Caco-2 (cell line): ENCODE measurements around the gene A1BG. TPM values are rescaled to one million over a fixed set of nuclear protein-coding genes. Genes with fewer than 3 reads are reported as not detected.
A peak's percentile ranks its signal among the peaks of the same experiment; 100 is the strongest.

Experiments used
- BruUV-seq: library from RNA; stranded (reverse); fragments of 400-500 nt; replicated peaks from 2 replicates; lab custom pipeline; 2021; lab: Mats Ljungman, UMichigan
- CTCF ChIA-PET: fragments of 300-600 bp; sonication (Branson Sonifier 250); formaldehyde crosslinking; loops from one replicate; lab custom pipeline; 2022; ENCODE audit warnings: antibody characterized with exemption; lab: Charles Lee
- POLR2A ChIA-PET: fragments of 300-600 bp; sonication (Branson Sonifier 250); formaldehyde crosslinking; loops from one replicate; lab custom pipeline; 2022; ENCODE audit warnings: antibody characterized with exemption; lab: Charles Lee
- DNase-seq, 2 experiments: peaks; one replicate each; pipeline versions ENCODE4 v3.0.0 to v3.0.0-alpha.2; 2020 to 2022
- H3K27me3 ChIP-seq: replicated peaks from 2 replicates; pipeline ENCODE4 v1.6.0; 2011; ENCODE audit warnings: low read length; ENCODE audit not compliant: control insufficient read depth, insufficient read depth
- H3K36me3 ChIP-seq: 2 replicates; pipeline ENCODE4 v1.5.1; 2011; ENCODE audit warnings: low read length; ENCODE audit not compliant: control insufficient read depth, insufficient read depth
- H3K4me1 ChIP-seq: fragments of 250-450 bp; sonication (Bioruptor Pico); 2 replicates; pipeline ENCODE4 v1.5.1; 2020; ENCODE audit warnings: mild to moderate bottlenecking
- H3K4me3 ChIP-seq: 2 replicates; pipeline ENCODE4 v1.5.1; 2011; ENCODE audit warnings: low read depth, mild to moderate bottlenecking, control low read depth, low read length
- H3K9me3 ChIP-seq: fragments of 250-450 bp; sonication (Bioruptor Pico); 2 replicates; pipeline ENCODE4 v1.5.1; 2020; ENCODE audit warnings: mild to moderate bottlenecking, moderate library complexity
- H3K27ac Mint-ChIP-seq: one replicate; pipeline ENCODE4 v1.8.0; 2022; ENCODE audit warnings: mixed read lengths; ENCODE audit not compliant: unreplicated experiment
- H3K27me3 Mint-ChIP-seq: one replicate; pipeline ENCODE4 v1.8.0; 2022; ENCODE audit warnings: mixed read lengths; ENCODE audit not compliant: insufficient read depth, unreplicated experiment
- H3K36me3 Mint-ChIP-seq: one replicate; pipeline ENCODE4 v1.8.0; 2022; ENCODE audit warnings: mild to moderate bottlenecking, mixed read lengths; ENCODE audit not compliant: insufficient read depth, unreplicated experiment
- H3K4me1 Mint-ChIP-seq: one replicate; pipeline ENCODE4 v1.8.0; 2022; ENCODE audit warnings: low read depth, mixed read lengths; ENCODE audit not compliant: unreplicated experiment
- H3K4me3 Mint-ChIP-seq: one replicate; pipeline ENCODE4 v1.8.0; 2022; ENCODE audit warnings: mild to moderate bottlenecking, moderate library complexity, mixed read lengths; ENCODE audit not compliant: unreplicated experiment
- H3K9me3 Mint-ChIP-seq: one replicate; pipeline ENCODE4 v1.8.0; 2022; ENCODE audit warnings: mixed read lengths; ENCODE audit not compliant: unreplicated experiment
- intact Hi-C: fragments of 100-400 bp; cut with micrococcal nuclease; formaldehyde crosslinking; loops from one replicate; pipeline ENCODE4 v1.10.0; 2022; ENCODE audit not compliant: unreplicated experiment
- total RNA-seq: library from RNA; stranded (reverse); gene quantifications from 2 replicates; pipeline ENCODE4 v1.2.3, GENCODE V29; 2022
- TF ChIP-seq, protein P1 (sequence below), 2 experiments: fragments of 200-600 bp in 1 of 2; IDR thresholded peaks; 1 replicate in 1 of 2; 2 replicates in 1 of 2; pipeline versions ENCODE4 v1.5.1 to v1.8.0; 2011 to 2022; ENCODE audit warnings: antibody characterized with exemption in 1 of 2, control low read depth in 1 of 2, inconsistent platforms in 1 of 2, low read depth in 1 of 2, low read length in 1 of 2, mild to moderate bottlenecking in 1 of 2, moderate library complexity in 1 of 2; ENCODE audit not compliant: insufficient read depth in 1 of 2, severe bottlenecking in 1 of 2, unreplicated experiment in 1 of 2

The A1BG gene
- total RNA-seq, 1 experiment from 2014 or later, result 2.8 TPM

- Mint-ChIP-seq H3K9me3 (no peaks in the 10 kb centered on the region), H3K4me1 (no peaks in the 10 kb centered on the region), H3K36me3 (no peaks in the 10 kb centered on the region), H3K27me3 (peaks cover 4% of the 10 kb centered on the region), H3K4me3 (peak overlapping the region; percentile 73), H3K27ac (no peak overlapping the region)
- Histone ChIP-seq H3K4me1 (no peaks in the 10 kb centered on the region), H3K36me3 (no peaks in the 10 kb centered on the region), H3K9me3 (no peaks in the 10 kb centered on the region), H3K27me3 (no peaks in the 10 kb centered on the region), H3K4me3 (no peak overlapping the region)
- POLR2A ChIA-PET, result no interaction called here
- TF ChIP-seq, protein P1, sequence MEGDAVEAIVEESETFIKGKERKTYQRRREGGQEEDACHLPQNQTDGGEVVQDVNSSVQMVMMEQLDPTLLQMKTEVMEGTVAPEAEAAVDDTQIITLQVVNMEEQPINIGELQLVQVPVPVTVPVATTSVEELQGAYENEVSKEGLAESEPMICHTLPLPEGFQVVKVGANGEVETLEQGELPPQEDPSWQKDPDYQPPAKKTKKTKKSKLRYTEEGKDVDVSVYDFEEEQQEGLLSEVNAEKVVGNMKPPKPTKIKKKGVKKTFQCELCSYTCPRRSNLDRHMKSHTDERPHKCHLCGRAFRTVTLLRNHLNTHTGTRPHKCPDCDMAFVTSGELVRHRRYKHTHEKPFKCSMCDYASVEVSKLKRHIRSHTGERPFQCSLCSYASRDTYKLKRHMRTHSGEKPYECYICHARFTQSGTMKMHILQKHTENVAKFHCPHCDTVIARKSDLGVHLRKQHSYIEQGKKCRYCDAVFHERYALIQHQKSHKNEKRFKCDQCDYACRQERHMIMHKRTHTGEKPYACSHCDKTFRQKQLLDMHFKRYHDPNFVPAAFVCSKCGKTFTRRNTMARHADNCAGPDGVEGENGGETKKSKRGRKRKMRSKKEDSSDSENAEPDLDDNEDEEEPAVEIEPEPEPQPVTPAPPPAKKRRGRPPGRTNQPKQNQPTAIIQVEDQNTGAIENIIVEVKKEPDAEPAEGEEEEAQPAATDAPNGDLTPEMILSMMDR (IDR thresholded peaks at IDR 0.05; ENCODE audit: insufficient read depth in 1 of 2, low read depth in 1 of 2, low read length in 1 of 2, severe bottlenecking in 1 of 2, unreplicated experiment in 1 of 2), result no peak
- intact Hi-C loops, result no loop called here
- CTCF ChIA-PET, result no interaction called here
- BruUV-seq, result no TSS peak
- no peak for DNase-seq
Observed at GRCh38 chr19:58345558-58345957, 7.7 kb downstream of the A1BG start.

GRCh38 chr19:58338825-58339558 is 14.3 kb downstream of the A1BG start:
- Mint-ChIP-seq H3K4me1 (no peaks in the 10 kb centered on the region), H3K27me3 (no peaks in the 10 kb centered on the region), H3K4me3 (no peak overlapping the region), H3K36me3 (no peaks in the 10 kb centered on the region), H3K9me3 (no peaks in the 10 kb centered on the region), H3K27ac (no peak overlapping the region)
- ChIA-PET CTCF (no interaction called here), POLR2A (no interaction called here)
- DNase-seq, result peak in 1 of 2 experiments; percentile 29
- no peaks in the 10 kb centered on the region for H3K9me3 ChIP-seq
- H3K36me3 ChIP-seq, result no peaks in the 10 kb centered on the region; the same call in 1 of the 2 replicates
- no TSS peak for BruUV-seq
- H3K27me3 ChIP-seq, result no peaks in the 10 kb centered on the region
- intact Hi-C loops, result no loop called here
- TF ChIP-seq, protein P1 (IDR thresholded peaks at IDR 0.05; ENCODE audit: insufficient read depth in 1 of 2, low read depth in 1 of 2, low read length in 1 of 2, severe bottlenecking in 1 of 2, unreplicated experiment in 1 of 2), result peak in 1 of 2 experiments; percentile 21
- H3K4me3 ChIP-seq, result no peak overlapping the region
- no peaks in the 10 kb centered on the region for H3K4me1 ChIP-seq

GRCh38 chr19:58338336-58338735 is 15.0 kb downstream of the A1BG start:
- intact Hi-C loops, result no loop called here
- DNase-seq, result no peak
- Histone ChIP-seq H3K9me3 (no peaks in the 10 kb centered on the region), H3K36me3 (no peaks in the 10 kb centered on the region; the same call in 1 of the 2 replicates), H3K4me3 (no peak overlapping the region), H3K4me1 (no peaks in the 10 kb centered on the region), H3K27me3 (no peaks in the 10 kb centered on the region)
- Mint-ChIP-seq H3K4me3 (no peak overlapping the region), H3K27ac (no peak overlapping the region), H3K27me3 (no peaks in the 10 kb centered on the region), H3K36me3 (no peaks in the 10 kb centered on the region), H3K4me1 (no peaks in the 10 kb centered on the region), H3K9me3 (no peaks in the 10 kb centered on the region)
- ChIA-PET CTCF (no interaction called here), POLR2A (no interaction called here)
- BruUV-seq, result no TSS peak
- TF ChIP-seq, protein P1 (IDR thresholded peaks at IDR 0.05; ENCODE audit: insufficient read depth in 1 of 2, low read depth in 1 of 2, low read length in 1 of 2, severe bottlenecking in 1 of 2, unreplicated experiment in 1 of 2), result no peak
